Epidermal melanocyte (primary cell): ENCODE data around the gene PRPH2.
"Not testable (repeated sequence)": the region's sequence is repeated elsewhere in the genome, so short reads cannot be mapped to it uniquely, and the experiment has no call there.

Source experiments
- DNase-seq: peaks from one replicate; pipeline ENCODE4 v3.0.0; 2011; ENCODE audit warnings: low spot score; ENCODE audit not compliant: insufficient read length

The PRPH2 gene

DNA sequence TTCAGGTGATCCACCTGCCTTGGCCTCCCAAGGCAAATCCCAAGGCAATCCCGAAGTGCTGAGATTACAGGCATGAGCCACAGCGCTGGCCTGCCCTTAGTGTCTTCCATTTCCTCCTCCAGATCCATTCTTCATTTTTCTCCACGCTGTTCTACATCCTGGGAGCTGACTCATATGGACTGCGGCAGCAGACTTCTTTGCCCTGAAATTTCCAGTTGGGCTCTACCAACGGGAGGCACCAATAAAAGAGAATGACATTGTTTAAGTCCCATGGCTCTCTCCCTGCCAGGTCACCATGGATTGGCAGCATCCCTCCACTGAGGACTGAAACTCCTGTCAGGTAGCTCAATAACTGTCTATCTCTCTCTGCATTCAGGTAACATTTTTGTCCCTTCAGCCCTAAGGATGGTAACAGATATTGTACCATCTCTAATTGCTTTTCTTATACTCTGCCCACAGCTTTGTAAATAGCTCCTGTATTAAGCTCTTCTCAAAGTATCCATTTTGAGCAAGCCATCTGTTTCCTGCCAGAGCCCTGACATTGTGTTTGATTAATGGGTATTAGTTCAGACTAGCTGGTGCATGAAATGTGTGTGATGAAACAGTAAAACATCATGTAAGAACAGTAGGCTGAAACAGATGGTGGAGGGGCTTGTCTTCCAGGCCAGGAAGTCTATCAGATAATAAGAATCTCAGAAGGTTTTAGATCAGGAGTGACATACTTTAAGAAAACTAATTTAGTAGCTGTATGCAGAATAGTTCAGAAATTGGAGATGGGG, 19.9 kb upstream of the PRPH2 start:
- DNase-seq, result no peak

DNA sequence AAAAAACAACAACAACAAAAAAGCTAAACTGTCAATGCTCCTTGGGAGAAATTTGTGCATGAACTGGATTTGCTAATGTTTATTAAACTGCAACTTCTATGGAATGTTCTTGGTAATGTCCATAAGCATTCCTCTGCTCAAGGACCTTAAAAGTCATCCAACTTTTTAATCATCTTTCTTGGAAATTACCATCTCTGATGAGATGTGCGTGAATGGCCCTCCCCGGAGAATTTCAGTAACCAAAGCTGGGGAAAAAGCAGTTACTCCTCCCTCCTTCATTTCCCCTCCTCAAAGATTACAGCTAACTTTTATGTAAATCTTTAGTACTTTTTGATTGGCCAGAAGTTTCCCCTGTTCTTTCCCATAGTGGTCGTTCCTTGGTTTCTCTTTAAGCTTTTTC, 18.3 kb upstream of the PRPH2 start:
- no peak for DNase-seq

DNA sequence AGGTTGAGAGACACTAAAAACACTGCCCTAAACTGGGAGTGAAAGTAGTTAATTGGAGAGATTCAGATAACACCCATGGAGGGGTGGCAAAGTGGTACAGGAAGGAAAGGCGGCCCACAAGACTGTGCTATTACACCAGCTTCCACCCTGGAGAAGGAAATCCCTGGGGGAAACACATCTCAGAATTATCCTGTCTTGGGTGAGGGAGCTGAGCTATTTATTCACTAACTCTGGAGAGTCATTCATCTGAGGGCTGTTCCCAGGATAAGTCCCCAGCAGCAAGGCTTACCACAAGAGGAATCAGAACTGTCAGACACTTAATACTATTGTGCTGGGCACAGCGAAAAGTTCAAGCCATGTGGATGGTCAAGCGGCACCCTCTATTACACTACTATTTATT, 13.6 kb upstream of the PRPH2 start:
- no peak for DNase-seq

DNA sequence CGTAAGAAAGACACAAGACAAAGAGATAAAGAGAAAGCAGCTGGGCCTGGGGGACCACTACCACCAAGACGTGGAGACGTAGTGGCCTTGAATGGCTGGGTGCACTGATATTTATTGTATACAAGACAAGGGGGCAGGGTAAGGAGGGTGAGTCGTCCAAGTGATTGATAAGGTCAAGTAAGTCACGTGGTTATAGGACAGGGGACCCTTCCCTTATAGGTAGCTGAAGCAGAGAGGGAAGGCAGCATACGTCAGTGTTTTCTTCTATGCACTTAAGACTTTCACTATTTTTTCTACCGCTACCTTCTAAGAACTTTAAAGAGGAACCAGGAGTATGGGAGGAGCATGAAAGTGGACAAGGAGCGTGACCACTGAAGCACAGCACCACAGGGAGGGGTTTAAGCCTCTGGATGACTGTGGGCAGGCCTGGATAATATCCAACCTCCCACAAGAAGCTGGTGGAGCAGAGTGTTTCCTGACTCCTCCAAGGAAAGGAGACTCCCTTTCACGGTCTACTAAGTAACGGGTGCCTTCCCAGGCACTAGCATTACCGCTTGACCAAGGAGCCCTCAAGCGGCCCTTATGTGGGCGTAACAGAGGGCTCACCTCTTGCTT, 11.6 kb upstream of the PRPH2 start:
- DNase-seq, result not testable (repeated sequence)

DNA sequence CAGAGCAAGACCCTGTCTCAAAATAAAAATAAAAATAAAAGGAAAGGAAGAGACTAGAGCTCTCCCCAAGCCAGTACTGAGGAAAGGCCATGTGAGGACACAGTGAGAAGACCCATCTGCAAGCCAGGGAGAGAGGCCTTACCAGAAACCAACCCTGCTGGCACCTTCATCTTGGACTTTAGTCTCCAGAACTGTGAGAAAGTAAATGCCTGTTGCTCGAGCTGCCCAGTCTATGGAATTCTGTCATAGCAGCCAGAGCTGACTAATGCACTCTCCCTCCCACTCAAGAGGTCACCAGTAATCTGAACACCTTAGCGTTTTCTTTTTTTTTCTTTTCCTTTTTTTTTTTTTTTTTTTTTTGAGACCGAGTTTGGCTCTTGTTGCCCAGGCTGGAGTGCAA, 7.3 kb upstream of the PRPH2 start:
- no peak for DNase-seq

DNA sequence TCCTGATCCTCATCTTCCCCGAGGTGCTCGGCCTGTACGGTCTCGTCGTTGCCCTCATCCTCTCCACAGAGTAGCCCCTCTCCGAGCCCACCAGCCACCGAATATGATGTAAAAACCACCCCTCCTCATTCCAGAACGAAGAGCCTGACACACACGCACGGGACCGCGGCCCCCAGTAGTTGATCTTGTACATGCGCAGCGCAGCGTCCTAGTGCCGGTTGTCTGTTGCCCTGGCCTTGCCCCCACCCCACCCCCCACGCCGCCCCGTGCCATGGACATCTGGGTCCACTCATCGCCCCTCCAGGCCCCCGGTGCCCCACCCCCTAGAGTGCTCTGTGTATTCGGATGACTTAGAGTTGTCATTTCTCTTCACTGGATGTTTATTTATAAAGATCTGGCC, 5.2 kb upstream of the PRPH2 start:
- DNase-seq, result no peak

DNA sequence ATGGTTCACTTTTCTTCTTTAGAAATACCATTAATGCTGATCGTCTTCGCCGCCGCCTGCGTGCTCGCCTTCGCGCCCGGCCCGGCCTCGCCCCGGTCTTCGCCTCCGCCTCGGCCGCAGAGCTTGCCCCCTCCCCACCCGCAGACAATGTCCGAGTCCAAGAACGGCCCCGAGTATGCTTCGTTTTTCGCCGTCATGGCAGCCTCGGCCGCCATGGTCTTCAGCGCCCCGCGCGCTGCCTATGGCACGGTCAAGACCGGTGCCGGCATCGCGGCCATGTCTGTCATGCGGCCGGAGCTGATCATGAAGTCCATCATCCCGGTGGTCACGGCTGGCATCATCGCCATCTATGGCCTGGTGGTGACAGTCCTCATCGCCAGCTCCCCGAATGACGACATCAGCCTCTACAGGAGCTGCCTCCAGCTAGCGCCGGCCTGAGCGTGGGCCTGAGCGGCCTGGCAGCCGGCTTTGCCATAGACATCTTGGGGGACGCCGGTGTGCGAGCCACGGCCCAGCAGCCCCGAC, 4.8 kb upstream of the PRPH2 start:
- DNase-seq, result no peak

DNA sequence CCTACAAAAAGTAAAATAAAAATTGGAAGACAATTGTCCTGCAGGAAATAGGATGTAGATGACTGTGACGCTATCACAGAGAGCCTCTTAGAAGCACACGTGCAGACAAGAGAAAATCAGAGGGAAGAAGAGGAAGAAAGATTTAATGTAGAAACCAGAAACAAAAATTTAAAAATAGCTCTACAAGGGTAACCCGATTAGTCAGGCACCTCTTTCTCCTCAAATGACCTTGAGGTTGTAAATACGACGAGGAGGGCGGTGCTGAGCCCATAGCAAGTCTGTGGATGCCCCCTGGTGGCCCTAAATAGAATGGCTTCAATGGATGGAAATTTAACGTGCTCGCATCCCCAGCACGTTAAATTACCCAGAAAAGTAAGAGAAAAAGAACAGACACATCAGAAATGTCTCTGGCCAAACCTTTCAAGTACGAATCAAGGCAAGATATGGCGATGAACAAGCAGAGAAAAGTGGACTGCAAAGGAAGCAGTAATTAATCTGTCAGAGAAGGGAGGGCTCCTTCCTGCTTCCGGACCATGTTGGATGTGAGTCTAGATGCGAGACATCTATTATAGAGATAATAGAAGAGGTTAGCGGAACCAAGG, 4.2 kb upstream of the PRPH2 start:
- DNase-seq, result peak; percentile 86

DNA sequence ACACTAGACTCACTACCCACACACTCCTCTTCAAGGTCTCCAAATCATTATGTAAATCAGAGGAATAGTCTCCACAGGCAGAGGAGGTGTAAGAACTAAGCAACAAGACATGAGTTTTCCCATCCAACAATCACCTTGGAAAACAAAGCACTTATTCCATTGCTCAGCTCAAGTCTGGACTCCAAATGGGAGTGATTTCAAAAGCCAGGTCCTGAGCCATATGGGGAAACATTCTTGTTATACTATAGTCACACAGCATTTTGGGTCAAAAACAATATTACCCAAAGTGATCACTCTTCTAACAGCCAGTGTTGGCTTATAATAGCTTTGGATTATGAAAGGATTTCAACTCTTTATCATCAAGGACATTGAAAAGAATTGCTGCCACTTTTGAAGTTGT, 3.6 kb upstream of the PRPH2 start:
- DNase-seq, result no peak

DNA sequence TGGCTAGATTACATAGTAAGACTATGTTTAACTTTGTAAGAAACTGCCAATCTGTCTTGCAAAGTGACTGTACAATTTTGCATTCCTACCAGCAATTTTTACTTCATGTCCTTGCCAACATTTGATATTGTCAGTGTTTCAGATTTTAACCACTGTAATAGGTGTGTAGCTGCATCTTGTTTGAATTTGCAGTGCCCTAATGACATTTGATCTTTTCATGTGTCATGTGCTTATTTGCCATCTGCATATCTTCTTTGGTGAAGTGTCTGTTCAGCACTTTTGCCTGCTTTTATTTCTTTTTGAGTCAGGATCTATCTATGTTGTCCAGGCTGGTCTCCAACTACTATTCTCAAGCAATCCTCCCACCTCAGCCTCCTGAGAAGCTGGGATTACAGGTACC, 2.4 kb upstream of the PRPH2 start:
- DNase-seq, result no peak

DNA sequence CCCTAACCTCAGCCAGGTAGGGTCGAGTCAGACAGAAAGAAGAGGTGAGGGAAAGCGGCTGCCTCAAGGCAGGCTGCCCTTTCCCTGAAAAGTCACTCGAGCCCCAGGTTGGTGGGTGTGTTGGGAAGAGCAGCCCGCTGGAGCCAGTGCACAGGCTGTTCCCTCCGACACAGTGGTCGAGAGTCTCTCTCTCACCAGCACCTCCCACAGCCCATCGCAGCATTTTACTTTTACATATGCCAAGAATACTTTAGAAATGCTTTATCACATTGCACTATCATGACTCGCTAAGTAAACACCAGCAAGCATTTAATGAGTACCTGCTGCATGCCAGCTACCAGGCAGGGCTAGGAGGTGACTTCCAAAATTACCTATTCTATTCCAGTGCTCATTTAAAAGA, 1.7 kb downstream of the PRPH2 start:
- DNase-seq, result no peak

DNA sequence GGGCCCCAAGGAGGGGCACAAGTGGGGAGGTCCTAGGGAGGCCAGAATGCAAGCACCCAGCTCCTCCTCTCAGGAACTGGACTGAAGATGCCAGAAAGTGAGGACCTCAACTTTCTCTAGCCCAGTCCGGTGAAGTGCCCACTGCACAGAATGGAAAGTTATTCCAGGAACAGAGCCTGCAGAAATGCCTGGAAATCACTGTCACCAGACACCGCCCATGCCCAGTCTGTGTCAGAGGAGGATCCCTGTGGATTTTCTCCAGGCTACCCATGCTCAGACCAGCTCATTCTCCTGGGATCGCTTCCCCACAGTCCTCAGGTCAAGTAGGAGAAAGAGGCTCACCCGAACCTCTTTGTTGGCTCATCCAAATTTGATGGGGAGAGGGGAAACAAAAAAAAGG, 6.5 kb downstream of the PRPH2 start:
- DNase-seq, result no peak

DNA sequence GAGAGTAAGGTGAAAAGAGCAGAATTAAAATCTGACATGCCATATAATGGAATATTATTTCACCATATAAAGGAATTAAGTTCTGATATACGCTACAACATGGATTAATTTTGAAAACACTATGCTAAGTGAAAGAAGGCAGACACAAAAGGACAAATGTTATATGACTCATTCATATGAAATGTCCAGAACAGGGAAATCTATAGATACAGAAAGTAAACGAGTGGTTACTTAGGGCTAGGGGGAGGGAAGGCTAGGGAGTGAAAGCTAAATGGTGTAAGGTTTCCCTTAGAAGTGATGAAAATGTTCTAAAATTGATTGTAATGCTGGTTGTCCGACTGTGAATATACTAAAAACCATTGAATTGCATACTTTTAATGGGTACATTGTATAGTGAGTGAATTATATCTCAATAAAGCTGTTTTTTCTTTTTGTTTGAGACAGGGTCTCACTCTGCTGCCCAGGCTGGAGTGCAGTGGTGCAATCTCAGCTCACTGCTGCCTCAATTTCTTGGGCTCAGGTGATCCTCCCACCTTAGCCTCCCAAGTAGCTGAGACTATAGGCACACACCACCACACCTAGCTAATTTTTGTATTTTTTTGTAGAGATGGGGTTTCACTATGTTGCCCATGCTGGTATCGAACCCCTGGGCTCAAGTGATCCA, 8.2 kb downstream of the PRPH2 start:
- DNase-seq, result no peak

DNA sequence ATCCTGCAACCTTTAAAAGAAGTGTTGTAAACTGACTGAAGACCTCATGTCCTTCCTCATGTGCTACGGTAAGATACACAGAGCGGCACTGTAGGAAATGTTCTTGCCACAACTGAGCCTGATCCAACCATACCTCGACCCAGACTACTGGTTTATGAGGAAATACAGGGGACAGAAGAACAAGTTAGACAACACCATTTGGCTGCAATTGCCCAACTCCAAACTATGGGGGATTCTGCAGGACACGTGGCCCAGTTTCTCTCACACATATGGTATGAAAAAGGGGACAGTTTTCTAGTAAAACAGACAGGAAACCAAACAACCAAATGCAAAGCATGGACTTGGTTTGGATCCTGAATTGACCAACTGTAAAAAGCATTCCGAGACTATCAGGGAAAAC, 10.5 kb downstream of the PRPH2 start:
- no peak for DNase-seq

DNA sequence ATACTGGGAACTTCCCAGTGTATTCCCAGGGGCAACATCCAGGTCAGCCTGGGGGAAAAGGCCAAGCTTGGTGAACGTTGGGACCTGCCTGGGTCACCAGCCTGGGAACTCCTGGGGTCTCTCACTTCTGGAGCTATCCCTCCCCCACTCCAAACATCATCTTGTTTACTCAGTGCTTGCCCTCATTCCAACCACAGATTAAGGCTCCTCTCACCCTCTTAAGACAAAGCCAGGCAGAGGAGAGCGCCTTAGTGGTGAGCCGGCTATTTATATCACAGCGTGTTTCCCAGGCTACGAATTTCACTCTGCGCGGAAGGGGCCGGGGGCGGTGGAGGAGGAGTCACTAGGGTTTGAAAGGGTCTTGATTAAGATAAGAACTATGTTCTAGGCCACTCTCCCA, 12.1 kb downstream of the PRPH2 start:
- DNase-seq, result no peak

DNA sequence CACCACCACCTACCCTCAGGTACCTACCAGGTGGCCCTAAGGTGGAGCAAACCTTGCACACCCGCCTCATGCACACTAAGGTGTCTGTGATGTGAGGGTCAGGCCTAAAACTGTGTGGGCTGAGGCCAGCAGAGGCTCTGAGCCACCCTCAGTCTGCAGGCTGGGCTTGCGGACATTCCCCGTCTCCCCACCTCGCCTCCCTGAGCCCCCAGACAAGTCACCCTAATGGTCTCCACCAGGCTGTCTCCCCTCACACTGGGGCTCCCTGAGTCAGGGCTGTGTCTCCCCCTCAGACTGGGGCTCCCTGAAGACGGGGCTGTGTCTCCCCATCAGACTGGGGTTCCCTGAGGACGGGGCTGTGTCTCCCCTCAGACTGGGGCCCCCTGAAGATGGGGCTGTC, 12.5 kb downstream of the PRPH2 start:
- DNase-seq, result no peak

DNA sequence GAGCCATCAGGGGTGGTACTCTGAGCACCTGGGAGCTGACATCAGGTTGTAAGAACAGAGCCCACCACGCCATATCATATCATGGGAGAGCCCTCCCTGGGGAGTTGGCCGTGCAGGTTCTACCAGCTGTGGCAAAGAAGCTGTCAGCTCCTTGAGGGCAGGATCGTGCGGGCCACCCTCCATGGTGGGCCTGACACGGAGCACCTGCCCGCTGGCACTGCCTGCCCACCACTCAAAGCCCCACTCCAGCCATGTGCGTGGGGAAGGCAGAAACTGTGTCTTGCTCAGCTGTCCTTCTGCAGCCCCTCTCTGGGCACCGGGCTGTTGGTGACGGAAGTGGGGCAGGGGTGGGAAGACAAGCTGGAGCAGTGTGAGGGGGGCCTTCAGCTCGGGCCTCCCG, 14.3 kb downstream of the PRPH2 start:
- no peak for DNase-seq

DNA sequence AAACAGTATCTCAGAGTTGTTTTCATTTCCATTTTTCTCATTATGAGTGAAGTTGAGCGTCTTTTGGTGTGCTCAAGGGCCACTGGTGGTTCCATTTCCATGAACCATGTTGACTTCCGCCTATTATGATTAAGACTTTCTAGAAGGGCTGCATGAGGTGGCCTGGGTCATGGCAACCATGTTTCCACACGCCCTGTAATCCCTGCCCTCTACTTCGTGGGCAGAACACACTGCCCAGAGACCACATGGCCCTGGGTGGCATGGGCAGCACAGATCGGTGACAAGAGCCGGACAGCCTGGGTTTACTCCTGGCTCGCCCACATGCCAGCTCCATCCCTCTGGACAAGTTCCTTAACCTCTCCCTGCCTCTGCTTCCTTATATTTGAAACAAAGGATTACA, 14.8 kb downstream of the PRPH2 start:
- DNase-seq, result no peak

DNA sequence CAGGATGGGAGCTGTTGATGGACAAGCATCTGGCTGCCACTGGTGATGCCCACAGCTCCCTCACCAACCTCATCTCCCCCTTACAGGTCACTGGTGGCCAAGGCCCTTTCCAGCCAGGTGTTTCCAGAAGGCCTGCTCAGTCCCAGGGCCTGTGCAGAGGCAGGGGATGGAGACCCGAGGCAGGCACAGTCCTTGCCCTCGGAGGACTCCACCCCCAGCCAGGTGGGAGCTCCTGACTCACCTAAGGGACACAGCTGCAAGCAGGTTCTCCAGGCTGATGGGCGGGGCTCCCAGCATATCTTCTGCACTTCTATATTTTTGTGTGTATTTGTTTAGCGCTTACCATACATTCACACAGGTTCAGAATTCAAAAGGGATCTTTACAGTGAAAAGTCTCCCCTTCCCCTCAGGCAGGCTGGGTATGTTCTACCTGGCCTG, 17.4 kb downstream of the PRPH2 start:
- DNase-seq, result no peak

DNA sequence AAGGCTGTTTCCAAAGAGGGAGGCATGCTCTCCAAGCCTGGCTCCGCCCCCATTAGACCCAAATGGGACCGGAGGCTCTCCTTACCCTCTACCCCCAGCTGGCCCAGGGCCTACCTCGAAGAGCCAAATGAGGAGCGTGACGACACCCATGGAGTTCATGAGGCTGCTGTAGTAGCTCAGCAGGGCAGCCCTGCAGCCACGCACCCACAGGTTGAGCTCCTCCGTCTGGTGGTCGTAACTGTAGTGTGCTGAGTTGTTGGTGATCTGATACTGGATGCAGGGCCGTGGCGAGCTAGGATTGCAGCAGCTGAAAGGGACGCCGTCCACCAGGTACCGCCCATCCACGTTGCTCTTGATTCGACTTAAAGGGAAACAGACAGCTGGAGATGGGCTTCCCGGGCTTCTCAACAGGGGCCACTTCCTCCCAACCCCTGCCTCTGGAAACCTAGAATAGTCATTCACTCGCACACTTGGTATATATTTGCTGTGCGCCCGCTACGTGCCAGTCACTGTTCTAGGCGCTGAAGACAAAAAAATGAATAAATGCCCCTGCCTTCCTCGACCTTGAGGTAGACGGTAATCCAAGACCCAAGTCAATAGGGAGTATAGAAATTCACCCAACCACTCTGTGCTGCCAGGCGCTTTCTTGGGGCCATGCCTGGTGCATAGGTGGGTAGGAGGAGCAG, 18.0 kb downstream of the PRPH2 start:
- DNase-seq, result no peak

DNA sequence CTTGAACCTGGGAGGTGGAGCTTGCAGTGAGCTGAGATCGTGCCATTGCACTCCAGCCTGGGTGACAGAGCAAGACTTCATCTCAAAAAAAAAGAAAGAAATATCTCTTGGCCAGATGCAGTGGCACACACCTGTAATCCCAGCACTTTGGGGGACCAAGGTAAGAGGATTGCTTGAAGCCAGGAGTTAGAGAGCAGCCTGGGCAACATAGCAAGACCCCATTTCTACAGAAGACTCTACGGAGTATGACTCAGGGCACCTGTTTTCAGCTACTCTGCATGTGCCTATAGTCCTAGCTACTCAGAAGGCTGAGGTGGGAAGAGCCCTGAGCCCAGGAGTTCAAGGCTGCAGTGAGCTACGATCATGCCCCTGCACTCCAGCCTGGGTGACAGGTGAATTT, 19.6 kb downstream of the PRPH2 start:
- not testable (repeated sequence) for DNase-seq

DNA sequence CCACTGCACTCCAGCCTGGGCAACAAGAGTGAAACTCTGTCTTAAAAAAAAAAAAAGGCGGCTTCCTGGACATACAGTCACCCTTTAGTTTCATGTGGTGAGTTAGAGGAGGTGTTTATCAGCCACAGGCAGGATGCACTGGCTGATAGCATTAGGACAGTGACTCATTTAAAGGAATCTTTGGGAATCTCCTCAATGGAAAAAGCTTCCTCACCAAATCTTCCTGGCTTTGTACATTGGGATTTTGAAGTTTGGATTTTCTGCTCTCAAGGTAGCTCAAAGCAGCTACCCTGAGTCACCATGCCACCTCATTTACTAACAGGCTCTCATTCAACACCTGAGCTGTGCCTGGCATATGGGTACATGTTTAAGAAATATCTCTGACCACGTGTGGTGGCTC, 20.2 kb downstream of the PRPH2 start:
- no peak for DNase-seq
